ENCODE results near the gene ILF3. TPM values are rescaled to one million over a fixed set of nuclear protein-coding genes. Genes with fewer than 3 reads are reported as not detected.

ILF3 gene
- total and polyA plus RNA-seq, 10 of the 15 experiments (the other 5 are each of a cell fraction or from before 2014, with no cell fraction given) = 28.1 to 383 (median 176) TPM

DNA sequence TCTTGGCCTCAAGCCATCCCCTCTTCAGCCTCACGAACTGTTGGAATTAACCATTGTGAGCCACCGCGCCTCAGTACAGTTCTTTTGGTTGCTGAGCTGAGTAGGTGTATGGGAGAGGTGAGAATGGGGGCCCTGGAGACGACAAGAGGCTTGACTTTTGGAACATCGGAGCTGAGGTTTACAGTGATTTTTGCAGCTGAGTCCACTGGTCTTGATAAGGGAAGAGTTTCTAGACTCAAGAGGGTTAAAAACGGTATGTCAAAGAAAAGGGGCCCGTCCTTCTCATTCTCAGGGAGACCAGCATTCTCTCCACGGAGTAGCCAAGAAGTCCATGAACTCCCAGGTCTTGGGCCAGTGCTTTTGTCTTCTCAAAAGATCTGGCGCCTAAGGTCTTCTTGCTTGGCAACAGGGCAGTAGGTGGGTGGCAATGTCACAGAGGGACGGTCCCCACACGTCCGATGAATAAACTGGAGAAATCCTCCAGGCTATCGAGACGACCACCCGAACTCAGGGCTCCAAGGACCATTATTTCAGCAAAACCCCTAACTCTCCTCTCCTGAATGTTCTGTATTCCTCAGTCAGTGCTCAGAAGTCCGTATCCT lies 40.7 kb downstream of the ILF3 start:
- no TSS peak for BruUV-seq (replicated peaks)
- FAIRE-seq (no peak), DNase-seq (ENCODE audit: low read depth, low spot score) (no peak), ATAC-seq (no peak)
- 38% methylated on average over 16 of the region's 16 CpGs for WGBS (ENCODE audit: insufficient coverage, insufficient replicate concordance, low lambda C conversion rate, missing lambda C conversion rate)
- Histone ChIP-seq H3K9me3 (replicated peaks; ENCODE audit: control insufficient read depth, insufficient read depth, low read length) (no peaks in the 10 kb centered on the region), H3K36me3 (ENCODE audit: control insufficient read depth in 2 of 2, insufficient read depth in 2 of 2, low read length in 1 of 2) (peaks cover 5 to 25% of the 10 kb centered on the region in 2 experiments; a peak in 3 of 4 replicates), H3K4me2 (ENCODE audit: control insufficient read depth, insufficient read depth) (no peak overlapping the region; the same call in 1 of the 2 replicates), H3K79me2 (ENCODE audit: control insufficient read depth, insufficient read depth, low read length) (no peaks in the 10 kb centered on the region), H3K9ac (ENCODE audit: control insufficient read depth, insufficient read depth, low read length) (no peak overlapping the region), H4K20me1 (ENCODE audit: control insufficient read depth, insufficient read depth) (no peaks in the 10 kb centered on the region), H3K27me3 (replicated peaks in 1 of 2; ENCODE audit: control insufficient read depth in 2 of 2, insufficient read depth in 2 of 2, low read length in 1 of 2) (no peaks in the 10 kb centered on the region), H3K27ac (ENCODE audit: control insufficient read depth, insufficient read depth) (no peak overlapping the region), H3K4me1 (ENCODE audit: control insufficient read depth, insufficient read depth, low read length) (no peaks in the 10 kb centered on the region), H3K4me3 (no peak overlapping the region), H2AFZ (ENCODE audit: control insufficient read depth, low read depth, low read length) (no peak overlapping the region)
- in situ Hi-C loops (cut with MboI) (loop anchor here (5.0 kb wide), 1 partner anchor 113 kb away; no protein-coding TSS in a partner anchor), intact Hi-C loops (cut with micrococcal nuclease; ENCODE audit: unreplicated experiment) (loop anchor here (5.0 kb wide), 1 partner anchor 33 kb away; no protein-coding TSS in a partner anchor)
- ChIA-PET RAD21 (ENCODE audit: unreplicated experiment) (interaction anchor here (0.5 to 8.2 kb wide), 3 partner anchors 50 to 1300 kb away, joined by 3 to 136 read pairs (median 5); no protein-coding TSS in a partner anchor), SMC1A (ENCODE audit: uncharacterized antibody, unreplicated experiment) (interaction anchor here (1.0 to 8.8 kb wide), 2 partner anchors 109 to 114 kb away, joined by 3 to 103 read pairs; no protein-coding TSS in a partner anchor), POLR2A (interaction anchor here (0.9 kb wide), 1 partner anchor 38 kb away, joined by 6 read pairs; no protein-coding TSS in a partner anchor), CTCF (interaction anchor here (1.4 to 10.8 kb wide), 3 partner anchors 38 to 141 kb away, joined by 3 to 210 read pairs (median 50); partner anchors contain the start of gene TMED1)
- TF ChIP-seq, protein P1, sequence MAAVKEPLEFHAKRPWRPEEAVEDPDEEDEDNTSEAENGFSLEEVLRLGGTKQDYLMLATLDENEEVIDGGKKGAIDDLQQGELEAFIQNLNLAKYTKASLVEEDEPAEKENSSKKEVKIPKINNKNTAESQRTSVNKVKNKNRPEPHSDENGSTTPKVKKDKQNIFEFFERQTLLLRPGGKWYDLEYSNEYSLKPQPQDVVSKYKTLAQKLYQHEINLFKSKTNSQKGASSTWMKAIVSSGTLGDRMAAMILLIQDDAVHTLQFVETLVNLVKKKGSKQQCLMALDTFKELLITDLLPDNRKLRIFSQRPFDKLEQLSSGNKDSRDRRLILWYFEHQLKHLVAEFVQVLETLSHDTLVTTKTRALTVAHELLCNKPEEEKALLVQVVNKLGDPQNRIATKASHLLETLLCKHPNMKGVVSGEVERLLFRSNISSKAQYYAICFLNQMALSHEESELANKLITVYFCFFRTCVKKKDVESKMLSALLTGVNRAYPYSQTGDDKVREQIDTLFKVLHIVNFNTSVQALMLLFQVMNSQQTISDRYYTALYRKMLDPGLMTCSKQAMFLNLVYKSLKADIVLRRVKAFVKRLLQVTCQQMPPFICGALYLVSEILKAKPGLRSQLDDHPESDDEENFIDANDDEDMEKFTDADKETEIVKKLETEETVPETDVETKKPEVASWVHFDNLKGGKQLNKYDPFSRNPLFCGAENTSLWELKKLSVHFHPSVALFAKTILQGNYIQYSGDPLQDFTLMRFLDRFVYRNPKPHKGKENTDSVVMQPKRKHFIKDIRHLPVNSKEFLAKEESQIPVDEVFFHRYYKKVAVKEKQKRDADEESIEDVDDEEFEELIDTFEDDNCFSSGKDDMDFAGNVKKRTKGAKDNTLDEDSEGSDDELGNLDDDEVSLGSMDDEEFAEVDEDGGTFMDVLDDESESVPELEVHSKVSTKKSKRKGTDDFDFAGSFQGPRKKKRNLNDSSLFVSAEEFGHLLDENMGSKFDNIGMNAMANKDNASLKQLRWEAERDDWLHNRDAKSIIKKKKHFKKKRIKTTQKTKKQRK (IDR thresholded peaks at IDR 0.05; ENCODE audit: low read depth, low read length) = no peak
- TF ChIP-seq EGR1 (IDR thresholded peaks at IDR 0.05; ENCODE audit: borderline replicate concordance in 1 of 2, low read depth in 2 of 2, low read length in 2 of 2) (no peak), BACH1 (IDR thresholded peaks at IDR 0.05; ENCODE audit: borderline replicate concordance) (no peak), ZNF24 (IDR thresholded peaks at IDR 0.05) (no peak), SPI1 (IDR thresholded peaks at IDR 0.05; ENCODE audit: borderline replicate concordance, insufficient read depth, low read depth, low read length) (no peak), HDAC6 (IDR thresholded peaks at IDR 0.05; ENCODE audit: unreplicated experiment) (no peak), NR2C1 (IDR thresholded peaks at IDR 0.05) (no peak), POU2F2 (IDR thresholded peaks at IDR 0.05; ENCODE audit: borderline replicate concordance, low read depth, low read length) (no peak), ZNF384 (IDR thresholded peaks at IDR 0.05; ENCODE audit: borderline replicate concordance, low read depth, low read length) (no peak)
- TF ChIP-seq, protein P2, sequence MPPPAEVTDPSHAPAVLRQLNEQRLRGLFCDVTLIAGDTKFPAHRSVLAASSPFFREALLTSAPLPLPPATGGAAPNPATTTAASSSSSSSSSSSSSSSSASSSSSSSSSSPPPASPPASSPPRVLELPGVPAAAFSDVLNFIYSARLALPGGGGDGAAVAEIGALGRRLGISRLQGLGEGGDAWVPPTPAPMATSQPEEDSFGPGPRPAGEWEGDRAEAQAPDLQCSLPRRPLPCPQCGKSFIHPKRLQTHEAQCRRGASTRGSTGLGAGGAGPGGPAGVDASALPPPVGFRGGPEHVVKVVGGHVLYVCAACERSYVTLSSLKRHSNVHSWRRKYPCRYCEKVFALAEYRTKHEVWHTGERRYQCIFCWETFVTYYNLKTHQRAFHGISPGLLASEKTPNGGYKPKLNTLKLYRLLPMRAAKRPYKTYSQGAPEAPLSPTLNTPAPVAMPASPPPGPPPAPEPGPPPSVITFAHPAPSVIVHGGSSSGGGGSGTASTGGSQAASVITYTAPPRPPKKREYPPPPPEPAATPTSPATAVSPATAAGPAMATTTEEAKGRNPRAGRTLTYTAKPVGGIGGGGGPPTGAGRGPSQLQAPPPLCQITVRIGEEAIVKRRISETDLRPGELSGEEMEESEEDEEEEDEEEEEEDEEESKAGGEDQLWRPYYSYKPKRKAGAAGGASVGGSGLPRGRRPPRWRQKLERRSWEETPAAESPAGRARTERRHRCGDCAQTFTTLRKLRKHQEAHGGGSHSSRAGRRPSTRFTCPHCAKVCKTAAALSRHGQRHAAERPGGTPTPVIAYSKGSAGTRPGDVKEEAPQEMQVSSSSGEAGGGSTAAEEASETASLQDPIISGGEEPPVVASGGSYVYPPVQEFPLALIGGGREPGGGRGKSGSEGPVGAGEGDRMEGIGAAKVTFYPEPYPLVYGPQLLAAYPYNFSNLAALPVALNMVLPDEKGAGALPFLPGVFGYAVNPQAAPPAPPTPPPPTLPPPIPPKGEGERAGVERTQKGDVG (CRISPR knock-in tag; IDR thresholded peaks at IDR 0.05) = no peak
- TF ChIP-seq, protein P3, sequence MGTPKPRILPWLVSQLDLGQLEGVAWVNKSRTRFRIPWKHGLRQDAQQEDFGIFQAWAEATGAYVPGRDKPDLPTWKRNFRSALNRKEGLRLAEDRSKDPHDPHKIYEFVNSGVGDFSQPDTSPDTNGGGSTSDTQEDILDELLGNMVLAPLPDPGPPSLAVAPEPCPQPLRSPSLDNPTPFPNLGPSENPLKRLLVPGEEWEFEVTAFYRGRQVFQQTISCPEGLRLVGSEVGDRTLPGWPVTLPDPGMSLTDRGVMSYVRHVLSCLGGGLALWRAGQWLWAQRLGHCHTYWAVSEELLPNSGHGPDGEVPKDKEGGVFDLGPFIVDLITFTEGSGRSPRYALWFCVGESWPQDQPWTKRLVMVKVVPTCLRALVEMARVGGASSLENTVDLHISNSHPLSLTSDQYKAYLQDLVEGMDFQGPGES (IDR thresholded peaks at IDR 0.05) = no peak
- TF ChIP-seq, protein P4, sequence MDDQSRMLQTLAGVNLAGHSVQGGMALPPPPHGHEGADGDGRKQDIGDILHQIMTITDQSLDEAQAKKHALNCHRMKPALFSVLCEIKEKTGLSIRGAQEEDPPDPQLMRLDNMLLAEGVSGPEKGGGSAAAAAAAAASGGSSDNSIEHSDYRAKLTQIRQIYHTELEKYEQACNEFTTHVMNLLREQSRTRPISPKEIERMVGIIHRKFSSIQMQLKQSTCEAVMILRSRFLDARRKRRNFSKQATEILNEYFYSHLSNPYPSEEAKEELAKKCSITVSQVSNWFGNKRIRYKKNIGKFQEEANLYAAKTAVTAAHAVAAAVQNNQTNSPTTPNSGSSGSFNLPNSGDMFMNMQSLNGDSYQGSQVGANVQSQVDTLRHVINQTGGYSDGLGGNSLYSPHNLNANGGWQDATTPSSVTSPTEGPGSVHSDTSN (IDR thresholded peaks at IDR 0.05; ENCODE audit: insufficient replicate concordance, low read depth, low read length) = no peak
